ENCODE results near the gene ACE. TPM values are rescaled to one million over a fixed set of nuclear protein-coding genes. Genes with fewer than 3 reads are reported as not detected.

The ACE gene
- total RNA-seq, 1 donor from 2014 or later: 2.6 TPM

DNA sequence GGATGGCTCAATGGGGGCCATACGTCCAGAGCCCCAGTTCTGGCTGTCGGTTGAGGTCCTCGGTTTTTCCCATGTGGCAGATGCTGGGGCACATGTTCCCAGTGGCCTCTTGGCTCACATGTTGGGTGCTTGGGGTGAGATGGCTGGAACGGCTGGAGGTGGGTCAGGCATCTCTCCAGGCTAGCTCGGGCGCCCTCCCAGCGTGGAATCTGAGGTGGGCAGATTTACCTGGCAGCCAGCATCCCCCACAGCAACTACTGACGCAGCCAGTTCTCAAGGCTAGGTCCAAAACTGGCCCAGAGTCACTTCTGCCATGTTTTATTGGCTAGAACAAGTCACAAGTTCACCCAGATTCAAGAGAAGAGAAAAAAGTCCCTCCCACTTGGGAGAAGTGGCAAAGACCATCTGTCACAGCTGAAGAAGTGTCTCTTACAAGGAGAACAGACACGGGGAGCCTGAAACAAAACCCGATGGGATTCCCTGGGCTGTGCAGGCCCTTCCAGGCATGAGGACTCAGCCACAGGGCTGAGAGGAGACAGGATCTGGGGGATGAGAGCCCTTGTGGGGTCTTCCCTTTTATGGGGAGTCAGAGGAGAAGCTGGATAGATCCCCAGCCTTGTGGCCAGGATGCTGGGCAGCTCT, 15.2 kb downstream of the ACE start:
- H3K9me3 Mint-ChIP-seq: no peaks in the 10 kb centered on the region
- TF ChIP-seq, protein P1, sequence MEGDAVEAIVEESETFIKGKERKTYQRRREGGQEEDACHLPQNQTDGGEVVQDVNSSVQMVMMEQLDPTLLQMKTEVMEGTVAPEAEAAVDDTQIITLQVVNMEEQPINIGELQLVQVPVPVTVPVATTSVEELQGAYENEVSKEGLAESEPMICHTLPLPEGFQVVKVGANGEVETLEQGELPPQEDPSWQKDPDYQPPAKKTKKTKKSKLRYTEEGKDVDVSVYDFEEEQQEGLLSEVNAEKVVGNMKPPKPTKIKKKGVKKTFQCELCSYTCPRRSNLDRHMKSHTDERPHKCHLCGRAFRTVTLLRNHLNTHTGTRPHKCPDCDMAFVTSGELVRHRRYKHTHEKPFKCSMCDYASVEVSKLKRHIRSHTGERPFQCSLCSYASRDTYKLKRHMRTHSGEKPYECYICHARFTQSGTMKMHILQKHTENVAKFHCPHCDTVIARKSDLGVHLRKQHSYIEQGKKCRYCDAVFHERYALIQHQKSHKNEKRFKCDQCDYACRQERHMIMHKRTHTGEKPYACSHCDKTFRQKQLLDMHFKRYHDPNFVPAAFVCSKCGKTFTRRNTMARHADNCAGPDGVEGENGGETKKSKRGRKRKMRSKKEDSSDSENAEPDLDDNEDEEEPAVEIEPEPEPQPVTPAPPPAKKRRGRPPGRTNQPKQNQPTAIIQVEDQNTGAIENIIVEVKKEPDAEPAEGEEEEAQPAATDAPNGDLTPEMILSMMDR (IDR thresholded peaks at IDR 0.05; ENCODE audit: unreplicated experiment): no peak
- no peak for DNase-seq (ENCODE audit: low spot score in 2 of 2, unreplicated experiment in 2 of 2)
- no peak overlapping the region for H3K27ac Mint-ChIP-seq
- no peak overlapping the region for H3K4me3 Mint-ChIP-seq
- H3K36me3 Mint-ChIP-seq: no peaks in the 10 kb centered on the region
- peaks cover 27% of the 10 kb centered on the region for H3K27me3 Mint-ChIP-seq (ENCODE audit: low read depth)
- H3K4me1 Mint-ChIP-seq: no peaks in the 10 kb centered on the region

DNA sequence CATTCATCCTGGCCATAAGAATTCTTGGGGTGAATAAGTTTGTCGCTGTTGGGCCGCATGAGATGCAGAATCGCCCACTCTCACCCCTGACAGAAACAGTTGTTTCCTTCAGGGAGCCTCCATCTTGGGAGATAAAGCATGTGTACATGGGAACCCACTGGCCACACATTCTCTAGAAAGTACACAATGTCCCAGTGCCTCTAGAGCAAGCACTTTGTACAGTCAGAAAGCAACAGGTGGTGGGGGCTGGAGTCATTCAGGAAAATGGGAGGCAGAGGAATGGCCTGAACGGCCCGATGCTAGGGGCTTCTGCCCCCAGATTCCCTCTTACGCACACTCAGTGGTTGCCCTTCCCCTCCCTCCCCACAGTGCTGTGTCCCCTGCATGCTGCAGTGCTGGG, 16.1 kb downstream of the ACE start:
- Mint-ChIP-seq H3K36me3 (no peaks in the 10 kb centered on the region), H3K4me1 (no peaks in the 10 kb centered on the region), H3K27ac (no peak overlapping the region), H3K4me3 (no peak overlapping the region), H3K27me3 (ENCODE audit: low read depth) (peaks cover 25% of the 10 kb centered on the region), H3K9me3 (no peaks in the 10 kb centered on the region)
- DNase-seq (ENCODE audit: low spot score in 2 of 2, unreplicated experiment in 2 of 2): no peak
- TF ChIP-seq, protein P1 (IDR thresholded peaks at IDR 0.05; ENCODE audit: unreplicated experiment): no peak

DNA sequence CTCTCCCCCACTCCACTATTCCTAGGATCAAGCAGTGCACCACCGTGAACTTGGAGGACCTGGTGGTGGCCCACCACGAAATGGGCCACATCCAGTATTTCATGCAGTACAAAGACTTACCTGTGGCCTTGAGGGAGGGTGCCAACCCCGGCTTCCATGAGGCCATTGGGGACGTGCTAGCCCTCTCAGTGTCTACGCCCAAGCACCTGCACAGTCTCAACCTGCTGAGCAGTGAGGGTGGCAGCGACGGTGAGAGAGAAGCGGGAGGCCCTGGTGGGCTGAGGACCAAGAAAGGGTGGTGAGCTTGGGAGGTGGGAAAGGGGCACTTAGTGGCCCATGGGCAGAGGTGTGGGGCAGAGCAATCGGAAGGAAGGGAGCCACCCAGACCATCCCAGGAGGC, 16.6 kb downstream of the ACE start:
- no peak overlapping the region for H3K27ac Mint-ChIP-seq
- H3K36me3 Mint-ChIP-seq: no peaks in the 10 kb centered on the region
- H3K4me1 Mint-ChIP-seq: no peaks in the 10 kb centered on the region
- H3K9me3 Mint-ChIP-seq: no peaks in the 10 kb centered on the region
- no peak for DNase-seq (ENCODE audit: low spot score in 2 of 2, unreplicated experiment in 2 of 2)
- TF ChIP-seq, protein P1 (IDR thresholded peaks at IDR 0.05; ENCODE audit: unreplicated experiment): no peak
- peaks cover 25% of the 10 kb centered on the region for H3K27me3 Mint-ChIP-seq (ENCODE audit: low read depth)
- H3K4me3 Mint-ChIP-seq: no peak overlapping the region

DNA sequence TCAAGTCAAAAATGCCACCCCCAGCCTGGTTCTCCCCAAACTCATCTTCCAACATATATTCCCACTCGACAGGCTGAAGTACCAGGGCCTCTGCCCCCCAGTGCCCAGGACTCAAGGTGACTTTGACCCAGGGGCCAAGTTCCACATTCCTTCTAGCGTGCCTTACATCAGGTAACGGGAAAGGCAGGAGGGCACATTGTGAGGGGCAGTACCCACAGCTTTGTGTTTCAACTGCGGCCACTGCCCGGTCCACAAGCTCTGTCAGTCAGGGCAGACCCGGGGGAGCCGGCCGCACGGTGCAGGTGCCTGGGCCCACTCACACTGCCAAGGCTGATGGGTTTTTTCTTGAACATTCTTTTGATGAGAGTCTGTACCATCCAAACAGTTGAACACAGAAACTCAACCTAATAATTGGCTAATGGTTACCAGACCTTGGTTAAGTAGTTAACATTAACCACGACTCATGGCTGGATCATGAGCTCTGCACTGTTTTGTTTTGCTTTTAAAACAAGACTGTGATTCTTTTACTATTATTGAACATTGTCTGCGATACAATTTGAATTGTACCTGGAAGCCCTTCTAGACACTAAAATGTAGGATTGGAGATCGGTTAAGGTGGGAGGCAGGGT, 17.6 kb downstream of the ACE start:
- Mint-ChIP-seq H3K36me3 (no peaks in the 10 kb centered on the region), H3K9me3 (no peaks in the 10 kb centered on the region), H3K27ac (no peak overlapping the region), H3K27me3 (ENCODE audit: low read depth) (peaks cover 24% of the 10 kb centered on the region), H3K4me1 (no peaks in the 10 kb centered on the region), H3K4me3 (no peak overlapping the region)
- DNase-seq (ENCODE audit: low spot score in 2 of 2, unreplicated experiment in 2 of 2): no peak
- TF ChIP-seq, protein P1 (IDR thresholded peaks at IDR 0.05; ENCODE audit: unreplicated experiment): no peak

DNA sequence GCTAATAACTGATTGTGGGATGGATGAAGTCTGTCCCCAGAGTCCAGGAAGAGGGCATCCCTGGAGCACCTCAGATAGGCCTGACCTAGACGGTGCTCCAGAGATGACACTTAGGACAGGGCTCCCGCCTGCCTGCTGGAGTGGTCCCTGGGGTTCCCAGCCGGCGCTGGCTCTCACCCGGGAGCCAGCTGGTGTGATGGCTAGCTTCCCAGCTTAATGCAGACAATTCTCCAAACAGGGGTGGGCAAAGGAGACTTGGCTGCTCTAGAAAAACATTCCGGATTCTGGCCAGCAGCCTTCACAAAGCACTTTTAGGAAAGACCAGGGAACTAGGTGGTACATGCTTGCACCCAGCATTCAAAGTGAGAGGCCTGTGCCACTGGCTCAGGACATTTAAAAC, 18.6 kb downstream of the ACE start:
- Mint-ChIP-seq H3K27ac (no peak overlapping the region), H3K4me1 (no peaks in the 10 kb centered on the region), H3K4me3 (no peak overlapping the region), H3K36me3 (no peaks in the 10 kb centered on the region), H3K9me3 (no peaks in the 10 kb centered on the region), H3K27me3 (ENCODE audit: low read depth) (peaks cover 23% of the 10 kb centered on the region)
- TF ChIP-seq, protein P1 (IDR thresholded peaks at IDR 0.05; ENCODE audit: unreplicated experiment): no peak
- DNase-seq (ENCODE audit: low spot score in 2 of 2, unreplicated experiment in 2 of 2): no peak

Data from mesothelial cell of epicardium (in vitro differentiated cells).